ENCODE results near the gene AGXT.

AGXT gene

GRCh38 chr2:240904216-240905175 lies 35.9 kb downstream of the AGXT start:
- TF ChIP-seq, protein P1, sequence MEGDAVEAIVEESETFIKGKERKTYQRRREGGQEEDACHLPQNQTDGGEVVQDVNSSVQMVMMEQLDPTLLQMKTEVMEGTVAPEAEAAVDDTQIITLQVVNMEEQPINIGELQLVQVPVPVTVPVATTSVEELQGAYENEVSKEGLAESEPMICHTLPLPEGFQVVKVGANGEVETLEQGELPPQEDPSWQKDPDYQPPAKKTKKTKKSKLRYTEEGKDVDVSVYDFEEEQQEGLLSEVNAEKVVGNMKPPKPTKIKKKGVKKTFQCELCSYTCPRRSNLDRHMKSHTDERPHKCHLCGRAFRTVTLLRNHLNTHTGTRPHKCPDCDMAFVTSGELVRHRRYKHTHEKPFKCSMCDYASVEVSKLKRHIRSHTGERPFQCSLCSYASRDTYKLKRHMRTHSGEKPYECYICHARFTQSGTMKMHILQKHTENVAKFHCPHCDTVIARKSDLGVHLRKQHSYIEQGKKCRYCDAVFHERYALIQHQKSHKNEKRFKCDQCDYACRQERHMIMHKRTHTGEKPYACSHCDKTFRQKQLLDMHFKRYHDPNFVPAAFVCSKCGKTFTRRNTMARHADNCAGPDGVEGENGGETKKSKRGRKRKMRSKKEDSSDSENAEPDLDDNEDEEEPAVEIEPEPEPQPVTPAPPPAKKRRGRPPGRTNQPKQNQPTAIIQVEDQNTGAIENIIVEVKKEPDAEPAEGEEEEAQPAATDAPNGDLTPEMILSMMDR (IDR thresholded peaks at IDR 0.05): no peak

- TF ChIP-seq, protein P1 (IDR thresholded peaks at IDR 0.05): no peak
Measured at GRCh38 chr2:240905176-240905781, 36.7 kb downstream of the AGXT start.

DNA sequence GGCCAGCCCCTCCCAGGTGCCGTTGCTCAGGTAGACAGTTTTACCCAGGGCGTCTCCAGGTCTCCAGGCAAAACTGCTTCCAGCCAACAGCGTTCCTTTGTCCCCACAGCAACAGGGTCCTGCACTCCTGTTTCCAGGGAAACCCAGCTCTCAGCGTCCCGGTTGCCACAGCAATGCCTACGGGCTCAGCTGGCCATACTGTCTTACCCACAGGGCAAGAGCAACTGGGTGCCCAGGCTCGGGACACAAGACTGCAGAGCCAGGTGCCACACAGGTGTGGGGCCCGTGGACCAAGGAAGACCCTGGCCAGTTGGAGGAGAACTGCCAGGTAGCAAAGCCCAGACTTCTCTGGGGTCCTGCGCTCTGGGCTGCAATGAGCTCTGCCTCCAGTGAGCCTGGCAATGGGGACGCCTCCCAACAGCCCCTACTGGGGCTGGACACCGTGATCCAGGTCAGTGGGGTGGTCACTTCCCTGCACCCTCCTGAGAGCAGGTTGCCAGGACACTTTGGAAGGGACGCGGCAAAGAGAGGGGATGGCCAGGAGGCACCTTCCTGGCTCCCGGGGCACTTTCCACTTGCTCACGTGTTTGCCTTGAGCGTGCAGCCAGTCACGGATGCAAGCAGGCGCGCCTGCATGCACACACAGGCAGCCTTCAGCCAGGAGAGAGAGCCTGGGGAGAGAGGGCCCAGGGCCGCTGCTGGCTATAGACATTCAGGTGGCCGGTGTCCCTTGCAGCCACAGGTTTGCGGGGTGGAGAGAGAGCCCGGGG lies 37.7 kb downstream of the AGXT start, which contains the start of gene CROCC2:
TSS of gene CROCC2 (plus strand) at position 196 of the 770 bp plus-strand sequence. CDS start at position 374, 178 bp downstream.
- TF ChIP-seq, protein P1 (IDR thresholded peaks at IDR 0.05): no peak

GRCh38 chr2:240906911-240907590 lies 38.4 kb downstream of the AGXT start:
- TF ChIP-seq, protein P1 (IDR thresholded peaks at IDR 0.05): no peak

DNA sequence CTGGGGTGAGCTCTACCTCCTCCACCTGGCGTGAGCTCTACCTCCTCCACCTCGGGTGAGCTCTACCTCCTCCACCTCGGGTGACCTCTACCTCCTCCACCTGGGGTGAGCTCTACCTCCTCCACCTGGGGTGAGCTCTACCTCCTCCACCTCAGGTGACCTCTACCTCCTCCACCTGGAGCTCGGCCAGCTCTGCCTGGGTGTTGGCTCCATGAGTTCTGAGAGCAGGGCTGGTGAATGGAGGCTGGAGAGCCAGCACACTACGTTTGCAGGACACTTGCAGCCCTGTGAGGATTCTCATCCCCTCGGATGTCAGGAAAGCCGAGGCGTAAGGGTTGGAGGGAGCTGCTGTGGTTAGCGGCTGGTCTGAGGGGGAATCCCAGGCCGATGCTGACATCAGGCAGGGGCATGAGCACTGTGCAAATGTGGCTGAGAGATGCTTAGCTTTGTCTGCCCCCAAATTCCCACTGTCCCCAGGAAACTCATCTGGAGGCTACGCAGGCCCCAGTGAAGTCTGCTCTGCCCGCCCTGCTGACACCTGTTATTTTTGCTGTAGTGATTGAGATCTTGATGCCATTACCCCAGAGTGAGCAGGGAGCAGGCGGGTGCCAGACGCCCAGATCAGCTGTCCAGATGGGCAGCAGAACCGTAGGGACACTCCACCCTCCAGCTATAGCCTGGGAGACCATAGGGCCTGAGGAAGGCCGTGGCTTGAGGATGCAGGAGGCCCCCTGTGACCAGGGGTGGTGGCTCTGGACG lies 40.8 kb downstream of the AGXT start:
- TF ChIP-seq, protein P1 (IDR thresholded peaks at IDR 0.05): no peak

GRCh38 chr2:240911641-240912265 lies 43.1 kb downstream of the AGXT start:
- TF ChIP-seq, protein P1 (IDR thresholded peaks at IDR 0.05): no peak
